Left forelimb (tissue), 1 donor: ENCODE results near the gene DMRTA1.
"Not testable (repeated sequence)": the region's sequence is repeated elsewhere in the genome, so short reads cannot be mapped to it uniquely, and the experiment has no call there.

Experiments used
- DNase-seq: peaks from one replicate; pipeline ENCODE4 v3.0.0-alpha.2; 2018; ENCODE audit warnings: low spot score

DMRTA1 gene, protein sequence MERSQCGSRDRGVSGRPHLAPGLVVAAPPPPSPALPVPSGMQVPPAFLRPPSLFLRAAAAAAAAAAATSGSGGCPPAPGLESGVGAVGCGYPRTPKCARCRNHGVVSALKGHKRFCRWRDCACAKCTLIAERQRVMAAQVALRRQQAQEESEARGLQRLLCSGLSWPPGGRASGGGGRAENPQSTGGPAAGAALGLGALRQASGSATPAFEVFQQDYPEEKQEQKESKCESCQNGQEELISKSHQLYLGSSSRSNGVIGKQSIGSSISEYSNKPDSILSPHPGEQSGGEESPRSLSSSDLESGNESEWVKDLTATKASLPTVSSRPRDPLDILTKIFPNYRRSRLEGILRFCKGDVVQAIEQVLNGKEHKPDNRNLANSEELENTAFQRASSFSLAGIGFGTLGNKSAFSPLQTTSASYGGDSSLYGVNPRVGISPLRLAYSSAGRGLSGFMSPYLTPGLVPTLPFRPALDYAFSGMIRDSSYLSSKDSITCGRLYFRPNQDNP

DNA sequence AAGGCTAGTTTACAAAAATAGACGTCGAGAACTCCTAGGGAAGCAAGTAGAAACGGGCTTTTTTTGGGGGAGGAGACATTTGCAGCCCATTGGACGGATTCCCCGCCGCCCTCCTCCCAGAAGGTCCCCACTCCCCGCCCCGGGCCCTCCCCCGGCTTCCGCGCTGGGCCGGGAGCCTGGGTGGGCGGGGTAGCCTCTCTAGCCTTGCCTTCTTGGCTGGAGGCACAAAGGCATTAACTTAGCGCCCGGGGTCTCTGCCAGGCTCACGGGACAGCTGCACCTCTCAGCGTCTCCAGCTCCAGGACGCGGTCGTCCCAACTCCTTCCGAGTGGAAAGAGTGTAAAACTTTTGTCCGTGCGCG, at the start of gene DMRTA1:
Gene DMRTA1 (plus strand): TSS at position 236 of the 361 bp plus-strand sequence. CDS start 242 bp downstream, outside the sequence.
- peak; percentile 90 for DNase-seq

DNA sequence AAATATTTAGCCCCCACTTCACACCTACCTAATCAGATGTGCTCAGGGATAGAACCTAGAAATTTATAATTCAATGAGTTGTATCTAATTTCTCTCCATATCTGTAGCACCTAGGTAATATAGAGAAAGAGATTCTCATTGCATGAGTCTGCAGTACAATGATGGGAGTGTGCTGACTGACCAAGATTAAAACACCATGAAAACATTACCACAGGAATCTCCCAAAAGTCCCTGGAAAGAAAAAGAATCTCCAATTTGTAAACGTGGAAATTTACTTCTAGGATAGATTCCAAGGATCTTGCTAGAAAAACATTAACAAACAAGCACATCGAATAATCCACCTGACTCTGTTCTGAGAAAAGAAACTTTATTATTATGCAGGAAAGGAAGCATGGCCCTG, 45.0 kb upstream of the DMRTA1 start:
- no peak for DNase-seq

DNA sequence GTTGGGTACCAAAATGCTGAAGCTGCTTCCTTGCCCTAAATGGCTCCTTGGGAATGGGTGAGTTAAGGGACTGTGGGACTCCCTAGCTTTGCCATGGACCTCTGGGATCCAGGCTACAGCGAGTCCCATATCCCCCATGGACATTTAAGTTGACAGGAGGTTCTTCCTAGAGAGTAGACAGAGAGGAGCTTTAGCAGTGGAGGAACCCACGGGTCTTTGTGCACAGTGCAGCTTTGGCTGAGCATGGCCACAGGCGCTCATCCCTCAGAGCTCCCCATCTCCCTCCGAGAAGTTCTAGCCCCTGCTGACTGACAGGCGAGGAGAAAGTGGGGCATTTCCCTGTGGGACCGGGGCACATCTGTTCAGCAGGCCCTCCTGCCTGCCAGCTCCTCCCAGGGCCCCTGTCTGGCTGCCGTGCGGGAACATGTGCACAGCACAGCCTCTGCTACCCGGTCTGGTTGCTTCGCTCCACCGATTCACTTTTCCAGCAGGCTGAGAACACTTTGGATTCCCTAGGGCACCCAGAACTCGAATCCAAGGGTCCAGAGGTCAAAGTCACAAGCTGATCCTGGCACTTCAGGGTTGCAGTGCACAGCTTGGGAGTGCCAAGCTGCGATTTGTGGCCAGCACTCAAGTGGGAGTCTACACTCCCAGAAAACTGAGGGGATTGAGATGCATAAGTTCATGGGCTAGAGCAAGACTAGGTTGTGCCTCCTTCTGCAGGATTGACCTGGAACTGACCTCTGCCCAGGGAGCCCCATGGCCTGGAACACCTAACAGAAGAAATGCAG, 40.6 kb upstream of the DMRTA1 start:
- DNase-seq = no peak

- no peak for DNase-seq
Measured at GRCh38 chr9:22413884-22414283, 32.7 kb upstream of the DMRTA1 start.

DNA sequence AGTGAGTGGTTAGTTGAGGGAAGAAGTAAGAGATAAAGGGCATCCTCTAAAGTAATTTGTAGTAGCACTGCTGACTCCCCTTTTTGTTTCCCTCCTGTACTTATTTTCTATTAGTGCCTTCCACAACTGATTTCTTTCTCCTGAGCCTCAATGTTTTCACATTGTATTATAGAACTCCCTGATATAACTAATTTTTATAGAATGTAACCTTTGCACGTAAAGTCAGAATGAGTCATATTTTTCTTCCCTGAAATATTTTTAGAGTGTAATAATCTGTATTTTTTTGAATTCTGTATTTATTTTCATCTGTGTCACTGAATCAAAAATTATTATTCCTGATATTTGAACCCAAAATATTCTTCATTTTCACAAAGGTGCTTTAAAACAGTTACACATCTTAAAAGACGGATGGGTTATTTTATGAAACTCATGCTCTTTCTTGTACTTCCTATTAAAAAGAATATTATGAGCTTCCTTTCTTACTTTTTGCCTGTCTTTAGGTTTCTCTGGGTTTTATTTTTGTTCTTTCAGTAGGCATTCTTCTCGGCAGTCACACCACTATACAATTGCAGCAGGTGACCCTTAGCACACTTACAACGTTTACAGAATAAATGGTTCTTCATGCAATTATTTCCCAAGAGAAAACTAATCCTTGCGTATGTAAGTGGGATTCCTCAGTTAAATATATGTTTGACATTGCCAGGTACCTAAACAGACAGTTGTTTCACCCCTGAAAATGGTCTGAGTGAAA, 30.5 kb upstream of the DMRTA1 start:
- no peak for DNase-seq

- DNase-seq = no peak
Measured at GRCh38 chr9:22416692-22417060, 29.9 kb upstream of the DMRTA1 start.

- DNase-seq = no peak
Measured at GRCh38 chr9:22423566-22423965, 23.1 kb upstream of the DMRTA1 start.

DNA sequence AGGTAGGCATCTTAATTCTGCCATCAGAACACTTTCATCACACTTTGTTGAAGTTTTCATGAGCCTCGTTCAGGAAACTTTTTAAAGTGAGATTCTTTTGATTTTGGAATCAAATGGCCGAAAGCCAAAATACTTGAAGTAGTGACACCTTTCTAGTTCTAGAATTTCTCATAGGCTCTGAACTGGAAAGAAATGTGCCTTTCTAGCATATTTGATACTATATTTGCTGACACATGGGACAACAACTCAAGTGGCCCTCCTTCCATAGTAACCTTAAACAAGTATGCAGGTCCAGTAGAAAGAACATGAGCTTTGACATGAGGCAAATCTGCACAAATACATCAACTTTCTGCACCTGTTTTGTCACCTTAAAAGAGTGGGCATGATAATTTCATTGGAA, 22.0 kb upstream of the DMRTA1 start:
- DNase-seq = no peak

DNA sequence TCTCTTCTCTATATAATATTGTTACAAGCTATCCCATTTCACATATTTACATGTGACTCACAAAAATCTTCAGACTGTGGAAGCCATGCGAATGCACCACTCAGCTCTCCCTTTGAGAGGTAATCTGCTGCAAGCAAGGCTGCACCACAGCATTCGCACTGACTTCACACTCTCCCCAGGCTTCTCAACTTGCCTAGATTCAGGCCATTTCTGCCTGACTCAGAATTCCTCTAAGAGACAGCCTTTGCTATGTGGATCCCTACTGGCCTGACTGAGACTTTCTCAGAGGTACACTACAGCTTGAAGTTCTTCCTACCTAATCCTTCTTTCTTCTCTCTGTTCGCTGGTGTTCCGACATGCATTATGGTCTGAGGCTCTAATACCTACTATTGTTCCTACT, 21.1 kb upstream of the DMRTA1 start:
- DNase-seq = no peak

DNA sequence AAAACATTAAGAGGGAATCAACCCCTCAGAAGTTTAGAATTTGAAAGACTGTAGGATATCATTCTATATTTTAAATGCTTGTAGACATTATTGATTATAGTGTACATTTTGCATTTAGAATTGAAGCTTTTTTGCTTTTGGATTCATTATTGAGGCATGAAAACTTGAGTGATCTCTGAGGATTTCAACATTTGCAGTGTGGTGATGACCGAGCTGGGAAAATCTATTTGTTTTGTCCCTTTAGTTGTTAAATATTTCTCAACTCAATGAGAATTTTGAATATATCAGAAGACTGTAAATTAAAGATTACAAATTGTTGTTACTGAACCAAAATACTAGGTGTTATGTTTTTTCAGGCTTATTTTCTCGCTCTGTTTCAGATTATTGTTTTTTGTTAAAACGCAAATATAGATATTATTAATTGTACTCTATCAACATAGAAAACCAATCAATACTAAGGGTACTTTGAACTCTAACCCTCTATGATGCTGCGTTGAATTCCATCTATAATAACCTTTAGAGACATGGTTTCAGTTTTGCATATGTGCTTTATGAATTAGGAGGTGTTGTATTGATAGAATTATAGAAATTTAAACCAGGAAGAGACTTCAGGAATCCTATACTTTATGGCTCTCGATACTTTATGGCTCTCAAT, 19.3 kb upstream of the DMRTA1 start:
- no peak for DNase-seq

DNA sequence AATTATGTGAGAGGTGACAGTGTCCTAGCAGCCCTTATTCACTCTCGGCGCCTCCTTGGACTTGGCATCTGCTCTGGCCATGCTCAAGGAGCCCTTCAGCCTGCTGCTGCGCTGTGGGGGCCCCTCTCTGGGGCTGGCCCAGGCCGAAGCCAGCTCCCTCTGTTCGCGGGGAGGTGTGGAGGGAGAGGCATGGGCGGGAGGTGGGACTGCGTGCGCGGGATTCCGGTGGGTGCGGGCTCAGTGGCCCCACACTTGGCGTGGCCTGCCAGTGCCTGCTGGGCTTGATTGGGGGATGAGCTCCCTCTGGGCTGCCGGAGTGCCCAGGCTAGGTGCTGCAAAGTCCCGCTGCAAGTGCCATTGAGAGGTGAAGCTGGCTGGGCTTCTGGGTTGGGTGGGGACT, 12.9 kb upstream of the DMRTA1 start:
- DNase-seq = no peak

GRCh38 chr9:22435252-22435651, 11.4 kb upstream of the DMRTA1 start:
- not testable (repeated sequence) for DNase-seq

DNA sequence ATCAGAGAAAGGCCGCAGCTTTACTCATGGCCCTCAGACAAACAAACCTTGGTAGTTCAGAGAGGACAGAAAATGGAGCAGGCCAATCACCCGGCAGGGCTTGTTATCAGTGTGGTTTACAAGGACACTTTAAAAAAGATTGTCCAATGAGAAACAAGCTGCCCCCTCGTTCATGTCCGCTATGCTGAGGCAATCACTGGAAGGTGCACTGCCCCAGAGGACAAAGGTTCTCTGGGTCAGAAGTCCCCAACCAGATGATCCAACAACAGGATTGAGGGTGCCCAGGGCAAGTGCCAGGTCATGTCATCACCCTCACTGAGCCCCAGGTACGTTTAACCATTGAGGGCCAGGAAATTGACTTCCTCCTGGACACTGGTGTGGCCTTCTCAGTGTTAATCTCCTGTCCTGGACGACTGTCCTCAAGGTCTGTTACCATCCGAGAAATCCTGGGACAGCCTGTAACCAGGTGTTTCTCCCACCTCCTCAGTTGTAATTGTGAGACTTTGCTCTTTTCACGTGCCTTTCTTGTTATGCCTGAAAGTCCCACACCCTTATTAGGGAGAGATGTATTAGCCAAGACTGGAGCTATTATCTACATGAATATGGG, 9.1 kb upstream of the DMRTA1 start:
- not testable (repeated sequence) for DNase-seq

- DNase-seq = no peak
Measured at GRCh38 chr9:22440841-22441240, 5.8 kb upstream of the DMRTA1 start.

GRCh38 chr9:22446950-22447617, 460 bp downstream of the DMRTA1 start:
- DNase-seq = peak; percentile 74

GRCh38 chr9:22447618-22448305, 1.1 kb downstream of the DMRTA1 start:
- DNase-seq = no peak

- DNase-seq = no peak
Measured at GRCh38 chr9:22449719-22450118, 3.1 kb downstream of the DMRTA1 start.

DNA sequence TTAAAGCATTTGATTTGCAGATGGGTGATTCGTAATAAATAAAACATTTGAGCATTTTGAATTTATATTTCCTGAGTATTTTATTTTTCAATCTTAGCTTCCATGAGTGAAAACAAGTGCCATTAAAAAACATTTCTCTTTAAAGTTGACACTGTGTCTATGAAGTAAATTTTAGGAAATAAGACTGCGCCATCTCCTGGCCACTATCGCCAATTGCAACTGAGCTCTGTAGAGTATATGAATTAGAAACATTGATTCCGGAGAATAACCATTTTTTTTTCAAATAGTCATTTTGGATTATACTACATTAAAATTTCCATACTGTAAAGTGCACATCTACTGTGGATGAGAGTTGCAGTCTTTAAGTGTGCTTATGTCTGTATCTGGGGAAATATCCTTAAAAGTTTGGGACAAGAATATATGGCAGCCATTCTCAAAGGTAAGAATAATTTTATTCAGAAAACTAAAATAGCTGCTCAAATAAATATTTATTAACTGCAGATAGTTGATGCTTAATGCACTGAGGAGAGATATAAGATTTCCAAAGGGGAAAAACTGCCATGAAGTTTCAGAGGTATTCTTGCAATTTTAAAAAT, 5.9 kb downstream of the DMRTA1 start:
- DNase-seq = no peak

DNA sequence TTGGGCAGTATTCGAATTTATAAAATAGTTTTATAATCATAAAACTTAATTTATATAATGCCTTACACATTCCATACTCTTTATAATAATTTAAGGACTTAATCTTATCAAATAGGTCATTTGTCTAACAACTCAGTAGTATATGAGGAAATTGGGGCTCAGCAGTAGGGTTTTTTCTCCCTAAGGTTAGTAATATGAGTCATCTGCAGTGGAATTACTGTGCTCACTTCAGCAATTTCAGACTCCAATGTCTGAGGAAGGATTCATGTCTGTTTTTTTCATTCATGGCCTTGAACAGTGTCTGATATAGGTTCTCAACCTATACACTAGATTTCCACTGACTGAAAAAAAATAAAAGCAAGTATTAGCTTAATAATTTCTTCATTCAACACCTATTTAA, 7.4 kb downstream of the DMRTA1 start:
- no peak for DNase-seq

DNA sequence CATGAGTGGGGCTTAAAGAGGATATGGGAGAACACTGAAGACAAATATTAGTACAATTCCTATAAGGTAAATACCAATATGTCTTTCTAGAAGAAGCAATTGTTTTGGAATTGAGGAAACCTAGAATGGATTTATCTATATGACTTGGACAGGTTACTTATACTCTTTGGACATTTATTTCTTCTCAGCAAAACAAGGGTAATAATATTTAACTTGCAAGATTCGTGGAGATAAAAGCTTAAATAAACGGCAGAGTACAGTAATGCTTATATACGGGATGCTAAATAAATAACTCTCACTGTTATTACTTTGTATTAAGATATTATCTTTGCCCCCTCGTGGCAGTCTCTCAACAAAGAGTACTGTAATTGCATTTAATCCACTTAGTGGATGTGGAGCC, 8.6 kb downstream of the DMRTA1 start:
- DNase-seq = no peak
